SH-SY5Y (cell line): ENCODE data around the gene SLC30A1.

ENCODE experiments used
- GATA2 ChIP-seq: IDR thresholded peaks from 2 replicates; pipeline ENCODE4 v1.6.1; 2011; ENCODE audit warnings: mild to moderate bottlenecking, low read depth, low read length
- GATA3 ChIP-seq: IDR thresholded peaks from 2 replicates; pipeline ENCODE4 v1.6.1; 2011; ENCODE audit warnings: low read depth, mild to moderate bottlenecking, low read length, moderate library complexity

Gene SLC30A1

DNA sequence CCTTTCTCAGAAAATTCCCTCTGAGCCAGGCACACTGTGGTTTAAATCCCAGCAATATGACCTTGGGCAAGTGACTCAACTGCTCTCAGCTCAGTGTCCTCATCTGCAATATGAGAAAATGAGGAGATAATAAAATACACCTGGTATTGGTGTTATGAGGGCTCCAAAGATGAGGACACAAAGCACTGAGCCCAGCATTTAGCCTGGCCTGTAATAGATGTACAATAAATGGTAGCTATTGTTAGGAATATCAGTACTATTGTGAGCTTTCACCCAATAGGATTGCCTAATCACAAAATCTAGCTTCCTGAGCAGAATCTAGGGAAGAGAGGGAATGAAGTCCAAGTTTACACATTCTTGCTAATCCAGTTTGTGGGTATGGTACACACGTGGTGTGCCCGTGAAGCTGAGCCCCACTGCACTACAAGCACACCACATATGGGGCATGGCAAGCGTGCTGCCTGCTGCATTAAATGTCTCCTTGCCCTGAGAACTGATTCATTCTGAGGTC, 24.3 kb upstream of the SLC30A1 start:
- no peak for TF ChIP-seq GATA3
- TF ChIP-seq GATA2 = no peak

DNA sequence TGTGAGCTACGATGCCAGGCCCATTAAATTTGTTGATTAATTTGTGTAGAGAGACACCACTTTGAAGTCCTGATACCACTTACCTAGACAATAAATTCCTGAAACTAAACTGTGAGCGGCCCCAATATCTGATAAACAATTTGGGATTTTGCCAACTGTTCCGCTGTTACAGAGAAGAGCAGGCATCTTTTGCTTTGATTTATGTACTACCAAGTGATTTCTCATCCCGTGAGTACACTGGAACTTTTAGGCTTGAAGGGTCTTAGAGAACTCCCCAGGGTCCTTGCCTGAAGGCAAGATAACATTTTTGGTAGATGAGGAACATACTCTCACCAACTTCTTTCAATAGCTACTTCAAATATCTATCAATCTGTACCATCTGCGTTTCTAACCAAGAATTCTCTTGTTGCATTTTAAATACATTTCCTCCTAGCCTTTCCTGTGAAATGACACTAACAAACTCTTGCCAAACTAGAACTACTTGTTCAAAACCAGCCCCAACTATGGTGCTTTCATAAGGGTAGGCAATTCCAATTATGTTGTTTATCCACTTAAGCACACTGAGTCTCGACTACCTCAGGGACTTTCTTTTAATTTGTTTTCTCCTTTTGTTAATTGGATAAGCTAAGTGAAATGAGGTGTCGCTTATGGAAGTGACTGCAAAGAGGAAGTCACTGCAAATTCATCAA, 23.2 kb upstream of the SLC30A1 start:
- TF ChIP-seq GATA2 (peak; percentile 60; the same call in 1 of the 2 replicates), GATA3 (peak; percentile 26; the same call in 1 of the 2 replicates)

DNA sequence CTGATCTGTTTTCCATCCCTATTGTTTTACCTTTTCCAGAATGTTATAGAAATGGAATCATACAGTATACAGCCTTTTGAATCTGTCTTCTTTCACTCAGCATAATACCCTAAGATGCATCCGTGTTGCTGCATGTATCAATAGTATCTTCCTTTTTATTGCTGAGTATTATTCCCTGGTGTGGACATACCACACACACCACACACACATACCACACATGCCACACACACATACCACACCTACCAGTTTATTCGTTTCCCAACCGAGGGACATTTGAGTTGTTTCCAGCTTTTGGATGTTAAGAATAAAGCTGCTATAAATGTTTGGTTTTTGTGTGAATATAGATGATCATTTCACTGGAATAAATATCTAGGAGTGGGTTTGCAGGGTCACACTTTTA, 22.2 kb upstream of the SLC30A1 start:
- TF ChIP-seq GATA3 (no peak), GATA2 (no peak)

DNA sequence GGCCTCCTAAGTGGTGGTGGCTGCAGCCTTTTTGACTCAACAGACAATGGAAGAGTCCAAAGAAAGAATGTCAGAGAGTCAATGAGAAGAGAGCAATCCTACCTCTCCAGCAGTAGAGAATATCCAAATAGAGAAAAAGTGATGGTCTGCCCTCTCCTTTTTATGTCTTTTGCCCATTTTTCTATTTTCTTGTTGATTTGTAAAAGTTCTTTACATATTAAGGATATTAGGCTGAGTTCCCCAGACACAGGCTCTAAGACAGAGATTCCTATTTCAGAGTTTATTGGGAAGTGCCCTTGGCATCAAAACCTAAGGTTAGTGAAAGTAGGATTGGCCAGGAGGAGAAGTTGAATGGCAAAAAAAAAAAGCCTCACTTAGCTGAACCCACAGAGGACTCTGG, 20.3 kb upstream of the SLC30A1 start:
- TF ChIP-seq GATA3 (no peak), GATA2 (no peak)

DNA sequence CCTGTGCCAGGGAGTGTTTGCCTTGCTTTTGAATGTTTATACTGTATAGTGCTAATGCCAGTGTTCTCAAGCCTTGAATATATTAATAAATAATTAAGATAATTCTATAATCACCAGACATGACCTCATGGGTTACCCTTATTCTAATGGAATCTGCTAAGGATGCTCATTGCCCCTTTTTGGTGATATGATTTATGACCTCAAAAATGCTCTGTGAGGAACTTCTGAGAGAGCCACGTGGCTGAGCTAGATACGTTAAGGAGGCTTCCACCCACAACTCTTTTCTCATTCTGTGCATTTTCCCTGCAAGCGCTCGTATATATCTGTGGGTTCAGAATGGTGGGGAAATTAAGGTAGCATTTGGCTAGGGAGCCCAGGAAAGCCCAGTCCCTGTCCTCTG, 19.6 kb upstream of the SLC30A1 start:
- TF ChIP-seq GATA3 (no peak), GATA2 (no peak)

DNA sequence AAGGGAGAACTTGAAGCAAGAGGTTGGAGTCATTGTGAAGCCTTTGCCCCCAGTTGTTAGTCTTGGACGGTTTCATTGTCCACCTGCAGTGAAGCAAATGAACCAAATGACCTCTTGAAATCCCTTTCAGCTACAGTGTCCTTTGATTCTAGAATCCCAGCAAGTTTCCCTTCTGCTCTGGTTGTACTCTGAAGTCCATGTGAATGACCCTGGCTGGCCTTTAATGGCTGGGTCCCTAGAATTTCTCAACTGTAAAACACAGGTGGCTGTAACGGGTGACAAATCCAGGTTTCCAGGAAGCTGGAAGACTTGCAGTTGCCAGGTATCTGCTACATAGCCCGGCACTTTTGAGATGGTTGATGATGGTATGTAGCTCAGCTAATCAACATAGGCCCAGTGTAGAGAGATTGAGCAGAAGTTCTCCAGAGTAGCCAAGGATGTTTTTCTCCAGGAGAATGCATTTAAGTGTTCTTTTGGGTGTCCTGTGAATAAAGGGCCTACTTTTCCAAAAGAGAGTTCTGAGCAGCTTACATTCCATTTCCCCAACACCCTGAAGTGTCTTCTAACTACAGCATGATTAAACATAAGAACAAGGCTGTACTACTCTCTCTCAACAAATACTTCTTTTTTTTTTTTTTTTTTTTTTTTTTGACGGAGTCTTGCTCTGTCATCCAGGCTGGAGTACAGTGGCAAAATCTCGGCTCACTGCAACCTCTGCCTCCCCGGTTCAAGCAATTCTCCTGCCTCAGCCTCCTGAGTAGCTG, 17.6 kb upstream of the SLC30A1 start:
- no peak for TF ChIP-seq GATA2
- TF ChIP-seq GATA3 = no peak

DNA sequence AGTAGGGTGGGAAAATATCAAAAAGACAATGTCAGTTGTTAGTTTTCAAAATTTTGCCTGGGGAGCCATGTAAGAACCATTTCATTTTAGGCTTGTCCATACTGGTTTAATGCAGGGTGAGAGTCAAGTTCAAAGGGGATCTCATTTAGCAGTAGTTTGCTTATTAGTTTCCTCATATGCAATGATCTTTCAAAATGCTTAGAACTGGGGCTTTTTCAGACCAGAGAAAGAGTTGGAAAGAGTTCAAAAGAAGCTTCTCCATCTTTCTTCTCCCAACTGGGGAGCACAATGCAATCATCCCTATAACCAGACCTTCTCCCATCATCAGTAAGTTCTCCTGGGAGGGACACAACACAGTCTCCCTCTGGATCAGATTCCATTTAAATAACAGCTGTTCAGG, 16.5 kb upstream of the SLC30A1 start:
- TF ChIP-seq GATA3 (no peak), GATA2 (no peak)

DNA sequence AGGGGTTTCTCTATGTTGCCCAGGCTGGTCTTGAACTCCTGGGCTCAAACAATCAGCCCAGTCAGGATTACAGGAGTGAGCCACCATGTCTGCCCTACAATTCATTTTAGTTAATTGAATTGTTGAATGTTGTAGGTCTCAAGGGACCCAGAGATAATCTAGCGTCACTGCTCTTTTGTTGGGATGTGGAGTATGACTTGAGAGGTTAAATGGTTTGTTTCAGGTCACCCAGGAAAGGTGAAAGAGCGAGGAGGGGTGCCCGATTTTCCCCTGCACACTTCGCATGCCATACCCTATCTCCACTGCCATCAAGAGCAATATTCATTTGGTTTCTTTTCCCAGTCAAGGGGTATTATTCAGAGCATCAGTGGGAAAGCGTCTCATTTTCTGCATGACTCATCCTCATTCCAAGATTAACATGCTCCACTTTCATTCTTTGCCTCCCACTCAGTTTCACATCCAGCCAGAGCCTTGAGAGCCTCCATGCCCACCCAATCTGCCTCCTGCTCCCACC, 13.1 kb upstream of the SLC30A1 start:
- TF ChIP-seq GATA2 = no peak
- no peak for TF ChIP-seq GATA3

DNA sequence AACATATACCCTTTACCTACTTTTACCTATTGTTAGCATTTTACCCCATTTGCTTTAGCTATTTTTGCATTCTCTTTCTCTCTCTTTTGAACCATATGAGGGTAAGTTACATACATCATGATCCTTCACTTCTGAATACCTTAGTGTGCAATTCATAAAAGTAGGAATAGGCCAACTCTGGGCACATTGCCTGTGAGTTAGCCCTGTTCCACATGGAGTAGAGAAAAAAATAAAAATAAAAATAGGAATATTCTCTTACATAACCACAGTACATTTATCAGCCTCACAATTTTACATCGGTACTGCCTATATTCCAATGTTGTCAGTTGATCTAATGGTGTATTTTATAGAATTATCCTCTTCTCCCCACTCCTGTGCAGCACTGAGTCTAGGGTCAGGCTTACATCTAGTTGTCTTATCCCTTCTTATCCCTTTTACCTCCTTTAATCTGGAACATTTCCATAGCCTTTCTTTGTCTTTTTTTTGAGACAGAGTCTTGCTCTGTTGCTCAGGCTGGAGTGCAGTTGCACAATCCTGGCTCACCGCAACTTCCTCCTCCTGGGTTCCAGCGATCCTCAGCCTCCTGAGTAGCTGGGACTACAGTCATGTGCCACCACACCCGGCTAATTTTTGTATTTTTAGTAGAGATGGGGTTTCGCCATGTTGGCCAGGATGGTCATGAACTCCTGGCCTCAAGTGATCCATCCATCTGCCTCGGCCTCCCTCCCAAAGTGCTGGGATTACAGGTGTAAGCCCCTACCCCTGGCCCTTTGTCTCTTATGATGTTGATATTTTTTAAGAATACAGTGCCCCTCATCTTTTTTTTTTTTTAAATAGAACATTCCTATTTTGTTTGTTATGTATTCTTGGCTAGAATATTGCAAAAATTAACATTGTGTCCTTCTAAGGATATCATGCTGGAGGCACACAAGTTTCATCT, 11.1 kb upstream of the SLC30A1 start:
- TF ChIP-seq GATA3 (no peak), GATA2 (no peak)

DNA sequence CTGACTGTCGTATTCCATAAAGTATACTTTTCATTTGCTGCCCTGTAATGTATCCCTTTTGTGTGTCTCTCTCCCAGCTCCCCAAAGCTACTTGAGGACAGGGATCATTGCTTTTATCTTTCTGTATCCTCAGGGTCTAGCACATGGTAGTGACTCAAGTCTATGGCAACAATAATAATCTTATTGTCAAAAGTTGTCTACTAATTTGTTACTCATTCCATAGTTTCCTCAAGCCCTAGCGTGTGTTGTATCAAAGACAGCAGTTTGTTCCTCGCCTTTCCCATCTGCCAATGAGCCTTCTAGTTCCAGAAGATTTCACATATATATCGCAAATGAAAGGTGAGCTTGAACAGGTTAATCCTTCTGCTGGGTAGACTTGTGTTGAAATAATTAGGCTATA, 9.8 kb upstream of the SLC30A1 start:
- TF ChIP-seq GATA2 (no peak), GATA3 (no peak)

DNA sequence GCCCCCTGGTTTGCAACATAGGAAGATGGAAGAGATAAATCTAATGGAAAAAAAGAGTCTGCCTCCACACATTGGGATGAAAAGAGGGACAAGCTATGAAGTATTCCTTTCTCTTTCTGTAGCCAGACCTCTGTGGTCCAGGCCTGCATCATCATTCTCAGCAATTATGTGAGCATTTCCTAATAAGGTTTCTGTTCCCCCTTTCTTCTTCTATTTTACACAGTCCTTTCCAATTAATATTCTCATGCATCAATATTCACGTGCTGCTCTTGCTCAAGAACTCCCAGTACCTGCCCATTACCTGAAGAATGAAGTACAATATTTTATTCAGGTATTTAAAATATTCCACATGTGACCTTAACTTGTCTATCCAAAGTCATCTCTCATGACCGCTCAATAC, 8.2 kb upstream of the SLC30A1 start:
- TF ChIP-seq GATA3 = no peak
- peak; percentile 18; the same call in 1 of the 2 replicates for TF ChIP-seq GATA2

DNA sequence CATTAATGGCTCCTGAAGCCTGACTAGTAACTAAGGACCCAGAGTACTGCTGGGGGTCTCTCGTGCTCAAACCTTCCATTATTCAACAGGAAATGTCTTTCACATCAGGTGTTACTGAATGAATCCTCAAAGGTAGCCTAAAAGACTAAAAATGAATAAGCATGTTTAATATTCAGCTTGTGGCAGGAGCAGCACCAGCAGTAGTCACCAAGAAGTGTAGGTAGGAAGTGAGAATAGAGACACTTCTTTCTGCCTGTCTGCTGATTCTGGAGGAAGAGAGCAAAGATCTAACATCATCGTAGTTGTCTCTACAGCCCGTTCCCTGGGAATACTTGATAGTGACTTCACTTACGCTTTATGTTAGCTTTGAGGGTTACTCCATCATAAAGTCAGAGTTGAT, 7.6 kb upstream of the SLC30A1 start:
- TF ChIP-seq GATA3 (no peak), GATA2 (no peak)

DNA sequence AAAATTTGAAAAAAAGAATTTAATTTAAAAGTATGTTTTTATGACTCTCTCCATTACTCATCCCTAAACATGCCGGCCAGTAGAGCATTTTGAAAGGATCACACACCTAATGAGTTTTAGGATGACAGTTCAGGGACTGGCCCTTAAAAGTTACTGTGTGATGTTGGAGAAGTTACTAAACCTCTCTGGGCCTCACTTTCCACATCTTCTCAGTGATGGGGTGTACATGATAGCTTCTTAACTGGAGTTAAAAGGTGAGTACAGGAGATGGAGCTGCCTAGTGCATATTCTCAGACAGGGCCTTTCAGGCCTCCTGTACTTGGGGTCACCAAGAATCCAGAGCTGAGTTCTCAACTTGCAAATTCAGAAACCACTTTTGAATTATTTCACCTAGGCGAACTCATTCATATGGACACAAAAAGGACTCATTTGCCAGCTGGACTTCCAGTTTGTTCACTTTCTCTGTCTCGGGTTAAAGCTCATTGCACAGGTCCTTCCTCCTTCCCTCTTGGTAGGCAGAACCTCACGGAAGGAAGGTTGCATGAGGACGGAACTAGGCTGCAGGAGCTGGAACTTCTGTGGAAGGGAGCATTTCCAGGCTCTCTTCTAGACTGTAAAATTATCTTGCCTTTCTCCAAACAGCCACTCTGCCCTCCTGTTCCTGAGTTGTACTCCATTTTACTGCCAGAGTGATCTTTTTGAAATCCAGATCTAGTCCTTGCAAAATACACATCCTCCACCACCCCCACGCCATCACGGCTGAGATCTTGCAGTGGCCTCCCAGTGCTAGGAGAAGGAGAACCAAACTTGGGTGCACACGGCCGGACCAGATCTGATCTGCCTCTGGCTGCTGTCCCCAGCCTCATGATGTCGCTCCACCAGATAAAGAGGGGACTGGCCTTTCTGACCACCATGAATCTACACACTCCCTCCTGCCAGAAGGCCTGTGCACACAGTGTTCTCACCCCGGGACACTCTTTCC, 4.3 kb upstream of the SLC30A1 start:
- TF ChIP-seq GATA3 (no peak), GATA2 (no peak)

DNA sequence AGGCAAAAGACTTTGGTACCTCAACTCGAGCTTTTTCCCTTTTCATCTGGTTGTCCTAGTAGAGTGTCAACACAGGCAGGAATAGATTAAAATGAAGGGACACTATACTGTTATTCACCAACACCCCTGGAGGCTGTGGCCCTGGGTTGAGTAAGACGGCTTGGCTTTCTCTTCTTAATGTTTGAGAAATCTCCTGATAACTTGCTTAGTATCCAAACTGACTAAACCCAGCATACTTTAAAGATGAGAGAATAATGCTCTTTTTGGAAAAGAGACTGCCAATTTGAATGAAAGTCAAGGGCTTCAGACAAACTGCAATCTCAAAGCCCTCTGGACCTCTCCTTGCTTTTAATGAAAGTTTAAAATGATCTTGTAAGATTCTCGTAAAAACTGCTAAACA, 2.6 kb upstream of the SLC30A1 start:
- TF ChIP-seq GATA2 = no peak
- TF ChIP-seq GATA3 = no peak
